CD14-positive monocyte (primary cell): ENCODE measurements around the gene RAC3. TPM values are rescaled to one million over a fixed set of nuclear protein-coding genes. Genes with fewer than 3 reads are reported as not detected.

Experiments used
- DNase-seq, 3 donors: peaks; one replicate each; pipeline ENCODE4 v3.0.0-alpha.2; 2011 to 2022
- H2AFZ ChIP-seq: 2 replicates; pipeline ENCODE4 v1.6.0; 2012; ENCODE audit warnings: mild to moderate bottlenecking, low read depth, low read length, inconsistent platforms; ENCODE audit not compliant: insufficient read depth, poor library complexity, severe bottlenecking
- H3K27ac ChIP-seq, 2 donors: 1 replicate in 1 of 2; 2 replicates in 1 of 2; pipeline ENCODE4 v1.5.1; 2012 to 2013; ENCODE audit warnings: low read length in 2 of 2, control low read depth in 1 of 2, inconsistent platforms in 1 of 2, low read depth in 1 of 2, mild to moderate bottlenecking in 1 of 2
- H3K27me3 ChIP-seq, 2 donors: one replicate each; pipeline versions ENCODE4 v1.6.0 to v1.6.1; 2011 to 2013; ENCODE audit warnings: low read length in 2 of 2; ENCODE audit not compliant: control insufficient read depth in 2 of 2, insufficient read depth in 2 of 2
- H3K36me3 ChIP-seq, 2 donors: replicated peaks in 1 of 2; 1 replicate in 1 of 2; 2 replicates in 1 of 2; pipeline versions ENCODE4 v1.5.1 to v1.6.1; 2012 to 2013; ENCODE audit warnings: low read length in 2 of 2, control low read depth in 1 of 2, inconsistent platforms in 1 of 2, mild to moderate bottlenecking in 1 of 2; ENCODE audit not compliant: insufficient read depth in 2 of 2, control insufficient read depth in 1 of 2
- H3K4me1 ChIP-seq, 2 donors: 1 replicate in 1 of 2; 2 replicates in 1 of 2; pipeline versions ENCODE4 v1.5.1 to v1.6.1; 2012 to 2013; ENCODE audit warnings: low read length in 2 of 2, control low read depth in 1 of 2, inconsistent platforms in 1 of 2, mild to moderate bottlenecking in 1 of 2, moderate library complexity in 1 of 2; ENCODE audit not compliant: insufficient read depth in 2 of 2, control insufficient read depth in 1 of 2
- H3K4me2 ChIP-seq: replicated peaks from 2 replicates; pipeline ENCODE3; 2012; ENCODE audit warnings: low read length, moderate library complexity, mild to moderate bottlenecking; ENCODE audit not compliant: poor library complexity, severe bottlenecking; ENCODE audit errors: extremely low read depth
- H3K4me3 ChIP-seq, 3 experiments: fragments of 200-600 bp in 1 of 3; sonication (generic) in 1 of 3; replicated peaks in 1 of 3; 1 replicate in 2 of 3; 2 replicates in 1 of 3; pipeline ENCODE4 v1.5.1; 2011 to 2013; ENCODE audit warnings: low read length in 3 of 3, mild to moderate bottlenecking in 3 of 3, control low read depth in 2 of 3, low read depth in 2 of 3, inconsistent platforms in 1 of 3, moderate library complexity in 1 of 3
- H3K79me2 ChIP-seq: 2 replicates; pipeline ENCODE4 v1.6.0; 2012; ENCODE audit warnings: mild to moderate bottlenecking, control low read depth, inconsistent platforms, low read length, moderate library complexity; ENCODE audit not compliant: insufficient read depth
- H3K9ac ChIP-seq: 2 replicates; pipeline ENCODE4 v1.6.0; 2017; ENCODE audit warnings: low read length, mild to moderate bottlenecking; ENCODE audit not compliant: insufficient read depth, poor library complexity, severe bottlenecking
- H3K9me3 ChIP-seq, 2 donors: replicated peaks in 1 of 2; 1 replicate in 1 of 2; 2 replicates in 1 of 2; pipeline versions ENCODE4 v1.5.1 to v1.6.1; 2012 to 2013; ENCODE audit warnings: low read length in 2 of 2, control low read depth in 1 of 2; ENCODE audit not compliant: control insufficient read depth in 1 of 2, insufficient read depth in 1 of 2
- H4K20me1 ChIP-seq: 2 replicates; pipeline ENCODE4 v1.6.0; 2012; ENCODE audit warnings: mild to moderate bottlenecking, low read length, control low read depth, moderate library complexity; ENCODE audit not compliant: insufficient read depth
- H3K27ac Mint-ChIP-seq, 7 donors: one replicate each; pipeline ENCODE4 v1.8.0; 2020; ENCODE audit warnings: mild to moderate bottlenecking in 7 of 7, mixed read lengths in 7 of 7, moderate library complexity in 6 of 7, inconsistent platforms in 2 of 7
- H3K27me3 Mint-ChIP-seq, 3 donors: one replicate each; pipeline ENCODE4 v1.8.0; 2021 to 2022; ENCODE audit warnings: low read depth in 3 of 3, mild to moderate bottlenecking in 3 of 3, mixed read lengths in 3 of 3, moderate library complexity in 3 of 3, inconsistent platforms in 1 of 3
- H3K36me3 Mint-ChIP-seq, 2 donors: one replicate each; pipeline ENCODE4 v1.8.0; 2020; ENCODE audit warnings: mixed read lengths in 2 of 2, inconsistent platforms in 1 of 2, mild to moderate bottlenecking in 1 of 2
- H3K4me1 Mint-ChIP-seq: one replicate; pipeline ENCODE4 v1.8.0; 2020; ENCODE audit warnings: mild to moderate bottlenecking, mixed read lengths
- H3K4me3 Mint-ChIP-seq, 2 donors: one replicate each; pipeline ENCODE4 v1.8.0; 2020; ENCODE audit warnings: mild to moderate bottlenecking in 2 of 2, mixed read lengths in 2 of 2, moderate library complexity in 1 of 2
- H3K9me3 Mint-ChIP-seq, 7 donors: one replicate each; pipeline ENCODE4 v1.8.0; 2020 to 2022; ENCODE audit warnings: mixed read lengths in 7 of 7, mild to moderate bottlenecking in 6 of 7, moderate library complexity in 6 of 7, inconsistent platforms in 2 of 7
- CTCF ChIP-seq: fragments of 200-600 bp; IDR thresholded peaks from one replicate; pipeline ENCODE4 v1.8.0; 2022; ENCODE audit warnings: antibody characterized with exemption, mild to moderate bottlenecking
- WGBS: methylation state at CpG from one replicate; pipeline ENCODE4 v1.1.5; 2013; ENCODE audit warnings: missing lambda C conversion rate; ENCODE audit not compliant: insufficient coverage; 5-methylcytosine and 5-hydroxymethylcytosine counted together
- intact Hi-C, 2 donors: fragments of 100-400 bp; cut with micrococcal nuclease; formaldehyde crosslinking; loops; one replicate each; pipeline versions ENCODE4 v1.15.0 to v1.15.1; 2023
- polyA plus RNA-seq, 3 donors: library from polyadenylated mRNA; depleted of rRNA in 1 of 3; unstranded in 2 of 3; stranded (reverse) in 1 of 3; fragments of 300-500 nt in 2 of 3; fragments of >200 nt in 1 of 3; fragmentation: Illumina TruSeq in 2 of 3; gene quantifications; 1 replicate in 2 of 3; 2 replicates in 1 of 3; pipeline ENCODE4 v1.2.3, GENCODE V29; 2012 to 2021

The RAC3 gene
- polyA plus RNA-seq, 3 donors, result 1.8 TPM; not detected in 2

GRCh38 chr17:81999976-82000802 is 31.3 kb upstream of the RAC3 start:
- H3K4me1 ChIP-seq, result no peaks in the 10 kb centered on the region
- H2AFZ ChIP-seq, result no peak overlapping the region
- no peak for DNase-seq
- H3K9ac ChIP-seq, result no peak overlapping the region
- peaks cover 11 to 37% of the 10 kb centered on the region in 2 donors for H3K36me3 Mint-ChIP-seq
- H3K27me3 Mint-ChIP-seq, result no peaks in the 10 kb centered on the region
- H3K4me2 ChIP-seq, result no peak overlapping the region
- no peaks in the 10 kb centered on the region for H3K4me1 Mint-ChIP-seq
- intact Hi-C loops, result no loop called here
- H3K9me3 ChIP-seq, result no peaks in the 10 kb centered on the region
- H3K9me3 Mint-ChIP-seq, result peaks cover 0 to 2% (median 0%) of the 10 kb centered on the region in 7 donors
- TF ChIP-seq CTCF, result no peak
- no peak overlapping the region for H3K27ac ChIP-seq
- H3K27me3 ChIP-seq, result no peaks in the 10 kb centered on the region
- 91% methylated on average over 27 of the region's 36 CpGs for WGBS
- H3K4me3 Mint-ChIP-seq, result no peak overlapping the region
- H3K4me3 ChIP-seq, result no peak overlapping the region
- no peaks in the 10 kb centered on the region for H3K79me2 ChIP-seq
- peaks cover 7% of the 10 kb centered on the region for H4K20me1 ChIP-seq
- H3K36me3 ChIP-seq, result peaks cover 10 to 21% of the 10 kb centered on the region in 2 donors
- H3K27ac Mint-ChIP-seq, result no peak overlapping the region

- H3K9ac ChIP-seq, result no peak overlapping the region
- Mint-ChIP-seq H3K4me3 (no peak overlapping the region), H3K27ac (no peak overlapping the region)
Measured at GRCh38 chr17:82000803-82001570, 30.5 kb upstream of the RAC3 start.

More at GRCh38 chr17:82000803-82001570, 30.5 kb upstream of the RAC3 start:
- DNase-seq, result no peak
- TF ChIP-seq CTCF, result no peak
- Histone ChIP-seq H3K27ac (no peak overlapping the region), H2AFZ (no peak overlapping the region), H3K79me2 (no peaks in the 10 kb centered on the region), H3K4me2 (no peak overlapping the region), H3K9me3 (no peaks in the 10 kb centered on the region), H3K27me3 (no peaks in the 10 kb centered on the region), H3K4me1 (no peaks in the 10 kb centered on the region), H3K4me3 (no peak overlapping the region), H4K20me1 (peaks cover 7% of the 10 kb centered on the region), H3K36me3 (peaks cover 6 to 13% of the 10 kb centered on the region in 2 donors)
- Mint-ChIP-seq H3K27me3 (peaks cover 0 to 3% (median under 1%) of the 10 kb centered on the region in 3 donors), H3K9me3 (peaks cover 0 to 2% (median 0%) of the 10 kb centered on the region in 7 donors), H3K36me3 (peaks cover 9 to 29% of the 10 kb centered on the region in 2 donors), H3K4me1 (no peaks in the 10 kb centered on the region)
- intact Hi-C loops, result no loop called here
- WGBS, result 96% methylated on average over 29 of the region's 32 CpGs
